Right cardiac atrium (tissue), 5 donors: ENCODE data around the gene SLC23A1. TPM values are rescaled to one million over a fixed set of nuclear protein-coding genes. Genes with fewer than 3 reads are reported as not detected.
A peak's percentile ranks its signal among the peaks of the same experiment; 100 is the strongest.

Source experiments
- ATAC-seq, 2 donors: fragments of 200-7000 bp; cut with Tn5 transposase; one replicate each; pipeline versions ENCODE4 v1.8.0 to v1.9.1; 2020; ENCODE audit warnings: moderate library complexity in 2 of 2, mild to moderate bottlenecking in 1 of 2
- DNase-seq, 3 donors: peaks; one replicate each; pipeline ENCODE4 v3.0.0-alpha.2; 2020
- H3K27ac ChIP-seq: one replicate; pipeline ENCODE4 v1.5.1; 2013; ENCODE audit warnings: mild to moderate bottlenecking, low read length, control low read depth, moderate library complexity
- H3K27me3 ChIP-seq: one replicate; pipeline ENCODE4 v1.6.1; 2013; ENCODE audit not compliant: control insufficient read depth, insufficient read depth
- H3K4me1 ChIP-seq: one replicate; pipeline ENCODE4 v1.6.1; 2013; ENCODE audit warnings: low read length; ENCODE audit not compliant: control insufficient read depth, insufficient read depth
- H3K4me3 ChIP-seq: one replicate; pipeline ENCODE4 v1.5.1; 2013; ENCODE audit warnings: low read length, control low read depth
- H3K9me3 ChIP-seq: one replicate; pipeline ENCODE4 v1.6.1; 2013; ENCODE audit warnings: low read length; ENCODE audit not compliant: control insufficient read depth
- WGBS: extraction: QIAGEN DNeasy Blood & Tissue Kit; methylation state at CpG from one replicate; pipeline ENCODE4 v1.1.7; 2013; 5-methylcytosine and 5-hydroxymethylcytosine counted together
- intact Hi-C, 4 donors: fragments of 100-400 bp; cut with DNase I; formaldehyde crosslinking; loops; one replicate each; pipeline versions ENCODE4 v1.11.0 to v1.14.0; 2022 to 2023
- polyA plus RNA-seq: library from polyadenylated mRNA; stranded (reverse); fragments of 200-250 nt; gene quantifications from one replicate; pipeline ENCODE4 v1.2.3, GENCODE V29; 2013
- total RNA-seq, 4 donors: library from RNA; stranded (reverse); fragmentation: NEBNext Ultra II Directional; extraction: Animal tissue kit (Norgen Biotek cat#: 25700); gene quantifications; one replicate each; pipeline ENCODE4 v1.2.1, GENCODE V29; 2021
- donor health status: healthy with polysubstance abuse.
- donor health status: DM: no; HTN: yes; CAD: no.
- donor health status: DM: no; HTN: no; CAD: no.
- donor health status: DM: no; HTN: yes; CAD: no; lungs with severe emphysema.
- donor health status: DM: yes; HTN: yes; CAD: no.

The SLC23A1 gene
- total and polyA plus RNA-seq, 5 donors: 0.18 TPM; not detected in 4

- WGBS: 35% methylated on average over 2 of the region's 2 CpGs
- DNase-seq (no peak), ATAC-seq (no peak)
- Histone ChIP-seq H3K9me3 (no peaks in the 10 kb centered on the region), H3K4me1 (no peaks in the 10 kb centered on the region), H3K27me3 (no peaks in the 10 kb centered on the region), H3K27ac (no peak overlapping the region), H3K4me3 (no peak overlapping the region)
- intact Hi-C loops: no loop called here
Observed at GRCh38 chr5:139406963-139407362, 23.9 kb upstream of the SLC23A1 start.

- DNase-seq: no peak
- peak overlapping the region; percentile 90 for H3K27ac ChIP-seq
- intact Hi-C loops: no loop called here
- peak overlapping the region; percentile 15 for H3K4me3 ChIP-seq
- no peaks in the 10 kb centered on the region for H3K4me1 ChIP-seq
- no peak for ATAC-seq
- 53% methylated on average over 5 of the region's 5 CpGs for WGBS
- no peaks in the 10 kb centered on the region for H3K9me3 ChIP-seq
- no peaks in the 10 kb centered on the region for H3K27me3 ChIP-seq
Observed at GRCh38 chr5:139404484-139404840, 21.4 kb upstream of the SLC23A1 start.

- peak; percentile 98 to 100 (median 99) for DNase-seq
- peak; percentile 96 for ATAC-seq
- Histone ChIP-seq H3K4me3 (peak within 1 kb of the TSS; percentile 41), H3K27me3 (no peaks in the 10 kb centered on the region), H3K27ac (peak within 1 kb of the TSS; percentile 92), H3K9me3 (no peaks in the 10 kb centered on the region), H3K4me1 (no peaks in the 10 kb centered on the region)
- under 1% methylated on average over 41 of the region's 41 CpGs for WGBS
- intact Hi-C loops: no loop called here
Observed at GRCh38 chr5:139403787-139404483, 20.8 kb upstream of the SLC23A1 start, which contains the start of gene SPATA24. SPATA24 (minus strand) TSS chr5:139404089; CDS start chr5:139404060, 29 bp downstream.

GRCh38 chr5:139403418-139403786, 20.3 kb upstream of the SLC23A1 start:
- Histone ChIP-seq H3K9me3 (no peaks in the 10 kb centered on the region), H3K27me3 (no peaks in the 10 kb centered on the region), H3K27ac (peak overlapping the region; percentile 92), H3K4me1 (no peaks in the 10 kb centered on the region), H3K4me3 (peak overlapping the region; percentile 41)
- intact Hi-C loops: no loop called here
- ATAC-seq: no peak
- DNase-seq: no peak
- 16% methylated on average over 7 of the region's 7 CpGs for WGBS

- H3K9me3 ChIP-seq: no peaks in the 10 kb centered on the region
- intact Hi-C loops: no loop called here
- ATAC-seq (no peak), DNase-seq (no peak)
- no peaks in the 10 kb centered on the region for H3K4me1 ChIP-seq
- no peak overlapping the region for H3K27ac ChIP-seq
- H3K4me3 ChIP-seq: no peak overlapping the region
- 72% methylated on average over 7 of the region's 7 CpGs for WGBS
- H3K27me3 ChIP-seq: no peaks in the 10 kb centered on the region
Observed at GRCh38 chr5:139402561-139403158, 19.6 kb upstream of the SLC23A1 start.

- no peaks in the 10 kb centered on the region for H3K4me1 ChIP-seq
- H3K9me3 ChIP-seq: no peaks in the 10 kb centered on the region
- no peaks in the 10 kb centered on the region for H3K27me3 ChIP-seq
- WGBS: 93% methylated on average over 10 of the region's 10 CpGs
- H3K27ac ChIP-seq: no peak overlapping the region
- no peak overlapping the region for H3K4me3 ChIP-seq
- DNase-seq (no peak), ATAC-seq (no peak)
- intact Hi-C loops: no loop called here
Observed at GRCh38 chr5:139401546-139401945, 18.4 kb upstream of the SLC23A1 start.

GRCh38 chr5:139399501-139400121, 16.5 kb upstream of the SLC23A1 start:
- WGBS: 87% methylated on average over 6 of the region's 6 CpGs
- intact Hi-C loops: no loop called here
- H3K4me1 ChIP-seq: peaks cover 4% of the 10 kb centered on the region

GRCh38 chr5:139397921-139398320, 14.8 kb upstream of the SLC23A1 start:
- H3K4me1 ChIP-seq: peaks cover 4% of the 10 kb centered on the region
- intact Hi-C loops: no loop called here

More at GRCh38 chr5:139399501-139400121, 16.5 kb upstream of the SLC23A1 start:
- DNase-seq (no peak), ATAC-seq (no peak)
- no peaks in the 10 kb centered on the region for H3K9me3 ChIP-seq
- H3K27me3 ChIP-seq: no peaks in the 10 kb centered on the region
- no peak overlapping the region for H3K27ac ChIP-seq
- no peak overlapping the region for H3K4me3 ChIP-seq

GRCh38 chr5:139396691-139397090, 13.6 kb upstream of the SLC23A1 start:
- ATAC-seq (no peak), DNase-seq (peak in 1 of 3 donors; percentile 19)
- H3K4me3 ChIP-seq: no peak overlapping the region
- H3K9me3 ChIP-seq: no peaks in the 10 kb centered on the region
- H3K4me1 ChIP-seq: peaks cover 4% of the 10 kb centered on the region
- no peaks in the 10 kb centered on the region for H3K27me3 ChIP-seq
- peak overlapping the region; percentile 93 for H3K27ac ChIP-seq
- intact Hi-C loops: no loop called here
- 73% methylated on average over 8 of the region's 8 CpGs for WGBS

More at GRCh38 chr5:139397921-139398320, 14.8 kb upstream of the SLC23A1 start:
- no peak for ATAC-seq
- H3K4me3 ChIP-seq: no peak overlapping the region
- H3K9me3 ChIP-seq: no peaks in the 10 kb centered on the region
- H3K27me3 ChIP-seq: no peaks in the 10 kb centered on the region
- H3K27ac ChIP-seq: no peak overlapping the region
- DNase-seq: peak in 2 of 3 donors; percentile 53 to 65
- 43% methylated on average over 6 of the region's 6 CpGs for WGBS

GRCh38 chr5:139395844-139396640, 12.9 kb upstream of the SLC23A1 start:
- Histone ChIP-seq H3K4me1 (peaks cover 4% of the 10 kb centered on the region), H3K4me3 (no peak overlapping the region), H3K9me3 (no peaks in the 10 kb centered on the region), H3K27ac (peak overlapping the region; percentile 93), H3K27me3 (no peaks in the 10 kb centered on the region)
- ATAC-seq: peak in 1 of 2 donors; percentile 4
- intact Hi-C loops: no loop called here
- peak in 1 of 3 donors; percentile 60 for DNase-seq
- 73% methylated on average over 8 of the region's 8 CpGs for WGBS
